Measurements from ENCODE around the gene RIPPLY2. TPM values are rescaled to one million over a fixed set of nuclear protein-coding genes. Genes with fewer than 3 reads are reported as not detected.

RIPPLY2 gene
- total RNA-seq, 1 experiment from 2014 or later: 5.4 TPM

- DNase-seq (ENCODE audit: low read depth): no peak
These were observed 51.2 kb downstream of the RIPPLY2 start for GRCh38 chr6:83904395-83904794.

- no peak for DNase-seq (ENCODE audit: low read depth)
These were observed 52.5 kb downstream of the RIPPLY2 start for GRCh38 chr6:83905648-83906047.

Other genes starting within 250 kb of the RIPPLY2 start
- 0.65 and 0.86 TPM in 2 replicates for gene SNAP91, start 144.3 kb upstream of the RIPPLY2 start, total RNA-seq (2014; rRNA removed; shearing (Covaris generic))
- gene CYB5R4, start 6.3 kb downstream of the RIPPLY2 start, total RNA-seq (2014; rRNA removed; shearing (Covaris generic)): 50.9 and 52.6 TPM in 2 replicates
- 0.92 and 1.9 TPM in 2 replicates for gene MRAP2, start 180.4 kb downstream of the RIPPLY2 start, total RNA-seq (2014; rRNA removed; shearing (Covaris generic))

Data from Daoy (cell line).